Stomach (tissue), 4 donors: ENCODE results near the gene HIP1.

Experiments used
- CTCF ChIP-seq, 7 experiments: fragments of 450-650 bp in 4 of 7; fragments of 200-600 bp in 3 of 7; sonication (generic) in 3 of 7; IDR thresholded peaks; one replicate each; pipeline ENCODE4 v1.5.1; 2016 to 2019; ENCODE audit warnings: antibody characterized with exemption in 7 of 7, control low read depth in 2 of 7, mild to moderate bottlenecking in 1 of 7
- POLR2A ChIP-seq, 4 donors: fragments of 450-650 bp; IDR thresholded peaks; one replicate each; pipeline ENCODE4 v1.6.1; 2016; ENCODE audit warnings: antibody characterized with exemption in 4 of 4, control low read depth in 2 of 4, mild to moderate bottlenecking in 1 of 4, moderate library complexity in 1 of 4

- TF ChIP-seq CTCF (IDR thresholded peaks at IDR 0.05) (no peak), POLR2A (IDR thresholded peaks at IDR 0.05) (no peak)
These were observed 122.1 kb downstream of the HIP1 start for GRCh38 chr7:75616421-75617167.
